HepG2 (cell line): ENCODE measurements around the gene UTP11.

Source experiments
- CEBPB ChIP-seq: IDR thresholded peaks from 2 replicates; pipeline ENCODE4 v1.6.1; 2011; ENCODE audit warnings: low read depth, low read length, improper control_type of control experiment, borderline replicate concordance
- KLF13 ChIP-seq: sonication (generic); formaldehyde crosslinking; IDR thresholded peaks from 2 replicates; pipeline ENCODE4 v1.4.0; 2020; ENCODE audit warnings: mild to moderate bottlenecking, missing genetic modification reagents
- TCF12 ChIP-seq, 2 experiments: fragments of 450-650 bp in 1 of 2; sonication (generic) in 1 of 2; formaldehyde crosslinking in 1 of 2; IDR thresholded peaks; 2 replicates each; pipeline versions ENCODE4 v1.6.1 to v1.8.0; 2017 to 2022; ENCODE audit warnings: antibody characterized with exemption in 1 of 2, mild to moderate bottlenecking in 1 of 2, missing genetic modification reagents in 1 of 2, moderate library complexity in 1 of 2
- U2AF1 ChIP-seq: fragments of 200-400 bp; formaldehyde crosslinking; optimal IDR thresholded peaks from 2 replicates; pipeline ENCODE3; 2017; ENCODE audit warnings: mild to moderate bottlenecking, low read depth, low read length
- ZBTB1 ChIP-seq: sonication (generic); formaldehyde crosslinking; IDR thresholded peaks from 2 replicates; pipeline ENCODE4 v1.4.0; 2020; ENCODE audit warnings: missing genetic modification reagents, borderline replicate concordance
- ZNF121 ChIP-seq: sonication (generic); formaldehyde crosslinking; IDR thresholded peaks from 2 replicates; pipeline ENCODE4 v1.5.0; 2020; ENCODE audit warnings: mild to moderate bottlenecking, missing genetic modification reagents
- ZNF331 ChIP-seq: sonication (generic); formaldehyde crosslinking; IDR thresholded peaks from 2 replicates; pipeline ENCODE4 v1.4.0; 2020; ENCODE audit warnings: missing genetic modification reagents
- ZNF615 ChIP-seq: sonication (generic); formaldehyde crosslinking; IDR thresholded peaks from 2 replicates; pipeline ENCODE4 v1.5.0; 2020; ENCODE audit warnings: mild to moderate bottlenecking, missing genetic modification reagents, borderline replicate concordance
- ZNF660 ChIP-seq: sonication (generic); formaldehyde crosslinking; IDR thresholded peaks from 2 replicates; pipeline ENCODE4 v1.5.1; 2020; ENCODE audit warnings: mild to moderate bottlenecking, low read depth, missing genetic modification reagents, borderline replicate concordance
- TF ChIP-seq, protein P1 (sequence below), 2 experiments: fragments of 450-650 bp in 1 of 2; sonication (generic) in 1 of 2; formaldehyde crosslinking in 1 of 2; IDR thresholded peaks; 2 replicates each; pipeline versions ENCODE4 v1.6.1 to v1.8.0; 2016 to 2022; ENCODE audit warnings: antibody characterized with exemption in 1 of 2, mild to moderate bottlenecking in 1 of 2, missing genetic modification reagents in 1 of 2
- TF ChIP-seq, protein P2 (sequence below): sonication (generic); formaldehyde crosslinking; IDR thresholded peaks from 2 replicates; pipeline ENCODE4 v1.5.0; 2020; ENCODE audit warnings: mild to moderate bottlenecking, missing genetic modification reagents, moderate library complexity
- TF ChIP-seq, protein P3 (sequence below): IDR thresholded peaks from 2 replicates; pipeline ENCODE4 v1.6.1; 2018; ENCODE audit warnings: missing genetic modification reagents, mild to moderate bottlenecking, missing compliant biosample characterization
- TF ChIP-seq, protein P4 (sequence below), 2 experiments: sonication (generic) in 1 of 2; formaldehyde crosslinking in 1 of 2; IDR thresholded peaks; 2 replicates each; pipeline versions ENCODE4 v1.4.0 to v1.6.1; 2018 to 2020; ENCODE audit warnings: missing genetic modification reagents in 2 of 2, borderline replicate concordance in 1 of 2, low read depth in 1 of 2, mild to moderate bottlenecking in 1 of 2, missing biosample characterization in 1 of 2

DNA sequence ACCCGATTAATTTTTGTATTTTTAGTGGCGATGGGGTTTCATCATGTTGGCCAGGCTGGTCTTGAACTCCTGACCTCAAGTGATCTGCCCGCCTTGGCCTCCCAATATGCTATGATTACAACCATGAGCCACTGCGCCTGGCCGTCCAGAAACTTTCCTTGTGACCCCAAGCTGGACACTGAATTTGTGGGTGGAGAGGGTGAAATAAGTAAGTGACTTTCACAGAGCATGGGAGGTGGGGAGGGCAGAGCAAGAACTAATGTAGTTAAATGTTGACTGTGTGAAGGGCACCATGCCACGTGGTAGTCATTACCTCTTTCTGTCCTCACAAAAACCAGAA lies 2.7 kb upstream of the UTP11 start:
- no peak for TF ChIP-seq U2AF1
- TF ChIP-seq, protein P1, sequence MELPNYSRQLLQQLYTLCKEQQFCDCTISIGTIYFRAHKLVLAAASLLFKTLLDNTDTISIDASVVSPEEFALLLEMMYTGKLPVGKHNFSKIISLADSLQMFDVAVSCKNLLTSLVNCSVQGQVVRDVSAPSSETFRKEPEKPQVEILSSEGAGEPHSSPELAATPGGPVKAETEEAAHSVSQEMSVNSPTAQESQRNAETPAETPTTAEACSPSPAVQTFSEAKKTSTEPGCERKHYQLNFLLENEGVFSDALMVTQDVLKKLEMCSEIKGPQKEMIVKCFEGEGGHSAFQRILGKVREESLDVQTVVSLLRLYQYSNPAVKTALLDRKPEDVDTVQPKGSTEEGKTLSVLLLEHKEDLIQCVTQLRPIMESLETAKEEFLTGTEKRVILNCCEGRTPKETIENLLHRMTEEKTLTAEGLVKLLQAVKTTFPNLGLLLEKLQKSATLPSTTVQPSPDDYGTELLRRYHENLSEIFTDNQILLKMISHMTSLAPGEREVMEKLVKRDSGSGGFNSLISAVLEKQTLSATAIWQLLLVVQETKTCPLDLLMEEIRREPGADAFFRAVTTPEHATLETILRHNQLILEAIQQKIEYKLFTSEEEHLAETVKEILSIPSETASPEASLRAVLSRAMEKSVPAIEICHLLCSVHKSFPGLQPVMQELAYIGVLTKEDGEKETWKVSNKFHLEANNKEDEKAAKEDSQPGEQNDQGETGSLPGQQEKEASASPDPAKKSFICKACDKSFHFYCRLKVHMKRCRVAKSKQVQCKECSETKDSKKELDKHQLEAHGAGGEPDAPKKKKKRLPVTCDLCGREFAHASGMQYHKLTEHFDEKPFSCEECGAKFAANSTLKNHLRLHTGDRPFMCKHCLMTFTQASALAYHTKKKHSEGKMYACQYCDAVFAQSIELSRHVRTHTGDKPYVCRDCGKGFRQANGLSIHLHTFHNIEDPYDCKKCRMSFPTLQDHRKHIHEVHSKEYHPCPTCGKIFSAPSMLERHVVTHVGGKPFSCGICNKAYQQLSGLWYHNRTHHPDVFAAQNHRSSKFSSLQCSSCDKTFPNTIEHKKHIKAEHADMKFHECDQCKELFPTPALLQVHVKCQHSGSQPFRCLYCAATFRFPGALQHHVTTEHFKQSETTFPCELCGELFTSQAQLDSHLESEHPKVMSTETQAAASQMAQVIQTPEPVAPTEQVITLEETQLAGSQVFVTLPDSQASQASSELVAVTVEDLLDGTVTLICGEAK (IDR thresholded peaks at IDR 0.05): no peak
- TF ChIP-seq, protein P1 (CRISPR knock-in tag; IDR thresholded peaks at IDR 0.05): no peak
- no peak for TF ChIP-seq ZNF660 (CRISPR knock-in tag)
- no peak for TF ChIP-seq ZNF121 (CRISPR knock-in tag)
- no peak for TF ChIP-seq TCF12 (IDR thresholded peaks at IDR 0.05)
- no peak for TF ChIP-seq TCF12 (CRISPR knock-in tag; IDR thresholded peaks at IDR 0.05)
- TF ChIP-seq ZNF615 (CRISPR knock-in tag): no peak
- TF ChIP-seq, protein P2, sequence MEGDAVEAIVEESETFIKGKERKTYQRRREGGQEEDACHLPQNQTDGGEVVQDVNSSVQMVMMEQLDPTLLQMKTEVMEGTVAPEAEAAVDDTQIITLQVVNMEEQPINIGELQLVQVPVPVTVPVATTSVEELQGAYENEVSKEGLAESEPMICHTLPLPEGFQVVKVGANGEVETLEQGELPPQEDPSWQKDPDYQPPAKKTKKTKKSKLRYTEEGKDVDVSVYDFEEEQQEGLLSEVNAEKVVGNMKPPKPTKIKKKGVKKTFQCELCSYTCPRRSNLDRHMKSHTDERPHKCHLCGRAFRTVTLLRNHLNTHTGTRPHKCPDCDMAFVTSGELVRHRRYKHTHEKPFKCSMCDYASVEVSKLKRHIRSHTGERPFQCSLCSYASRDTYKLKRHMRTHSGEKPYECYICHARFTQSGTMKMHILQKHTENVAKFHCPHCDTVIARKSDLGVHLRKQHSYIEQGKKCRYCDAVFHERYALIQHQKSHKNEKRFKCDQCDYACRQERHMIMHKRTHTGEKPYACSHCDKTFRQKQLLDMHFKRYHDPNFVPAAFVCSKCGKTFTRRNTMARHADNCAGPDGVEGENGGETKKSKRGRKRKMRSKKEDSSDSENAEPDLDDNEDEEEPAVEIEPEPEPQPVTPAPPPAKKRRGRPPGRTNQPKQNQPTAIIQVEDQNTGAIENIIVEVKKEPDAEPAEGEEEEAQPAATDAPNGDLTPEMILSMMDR (CRISPR knock-in tag): no peak
- no peak for TF ChIP-seq ZBTB1 (CRISPR knock-in tag)
- no peak for TF ChIP-seq KLF13
- TF ChIP-seq, protein P3, sequence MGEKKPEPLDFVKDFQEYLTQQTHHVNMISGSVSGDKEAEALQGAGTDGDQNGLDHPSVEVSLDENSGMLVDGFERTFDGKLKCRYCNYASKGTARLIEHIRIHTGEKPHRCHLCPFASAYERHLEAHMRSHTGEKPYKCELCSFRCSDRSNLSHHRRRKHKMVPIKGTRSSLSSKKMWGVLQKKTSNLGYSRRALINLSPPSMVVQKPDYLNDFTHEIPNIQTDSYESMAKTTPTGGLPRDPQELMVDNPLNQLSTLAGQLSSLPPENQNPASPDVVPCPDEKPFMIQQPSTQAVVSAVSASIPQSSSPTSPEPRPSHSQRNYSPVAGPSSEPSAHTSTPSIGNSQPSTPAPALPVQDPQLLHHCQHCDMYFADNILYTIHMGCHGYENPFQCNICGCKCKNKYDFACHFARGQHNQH (CRISPR knock-in tag): no peak
- TF ChIP-seq CEBPB: no peak
- TF ChIP-seq, protein P4, sequence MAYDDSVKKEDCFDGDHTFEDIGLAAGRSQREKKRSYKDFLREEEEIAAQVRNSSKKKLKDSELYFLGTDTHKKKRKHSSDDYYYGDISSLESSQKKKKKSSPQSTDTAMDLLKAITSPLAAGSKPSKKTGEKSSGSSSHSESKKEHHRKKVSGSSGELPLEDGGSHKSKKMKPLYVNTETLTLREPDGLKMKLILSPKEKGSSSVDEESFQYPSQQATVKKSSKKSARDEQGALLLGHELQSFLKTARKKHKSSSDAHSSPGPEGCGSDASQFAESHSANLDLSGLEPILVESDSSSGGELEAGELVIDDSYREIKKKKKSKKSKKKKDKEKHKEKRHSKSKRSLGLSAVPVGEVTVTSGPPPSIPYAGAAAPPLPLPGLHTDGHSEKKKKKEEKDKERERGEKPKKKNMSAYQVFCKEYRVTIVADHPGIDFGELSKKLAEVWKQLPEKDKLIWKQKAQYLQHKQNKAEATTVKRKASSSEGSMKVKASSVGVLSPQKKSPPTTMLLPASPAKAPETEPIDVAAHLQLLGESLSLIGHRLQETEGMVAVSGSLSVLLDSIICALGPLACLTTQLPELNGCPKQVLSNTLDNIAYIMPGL (CRISPR knock-in tag; IDR thresholded peaks at IDR 0.05; ENCODE audit: borderline replicate concordance in 1 of 2, low read depth in 1 of 2): no peak
- no peak for TF ChIP-seq ZNF331 (CRISPR knock-in tag)
